DOHH2 (cell line): ENCODE measurements around the gene FOXK2.

Experiments used
- H3F3A ChIP-seq: fragments of 200-600 bp; sonication (generic), shearing (Covaris generic); 2 replicates; pipeline ENCODE4 v1.6.0; 2016; ENCODE audit warnings: antibody characterized with exemption, mild to moderate bottlenecking; ENCODE audit not compliant: control insufficient read depth, insufficient read depth
- H3K27ac ChIP-seq: fragments of 200-600 bp; sonication (generic); 2 replicates; pipeline ENCODE4 v1.5.1; 2014; ENCODE audit warnings: low read depth, mild to moderate bottlenecking, low read length, moderate library complexity
- H3K27me3 ChIP-seq: fragments of 200-600 bp; sonication (generic); 2 replicates; pipeline ENCODE4 v1.6.1; 2014; ENCODE audit warnings: mild to moderate bottlenecking, low read length, mixed read lengths; ENCODE audit not compliant: control insufficient read depth
- H3K36me3 ChIP-seq: fragments of 200-600 bp; sonication (generic); 2 replicates; pipeline ENCODE4 v1.6.1; 2014; ENCODE audit warnings: mild to moderate bottlenecking, low read length, moderate library complexity, mixed read lengths; ENCODE audit not compliant: control insufficient read depth
- H3K4me1 ChIP-seq: fragments of 200-600 bp; sonication (generic); 2 replicates; pipeline ENCODE4 v1.6.1; 2014; ENCODE audit warnings: mild to moderate bottlenecking, low read length, mixed read lengths; ENCODE audit not compliant: control insufficient read depth
- H3K4me2 ChIP-seq: fragments of 200-600 bp; sonication (generic); 2 replicates; pipeline ENCODE4 v1.6.0; 2014; ENCODE audit warnings: mild to moderate bottlenecking, low read length, moderate library complexity
- H3K4me3 ChIP-seq: fragments of 200-600 bp; sonication (generic); 2 replicates; pipeline ENCODE4 v1.5.1; 2014; ENCODE audit warnings: mild to moderate bottlenecking, low read length, mixed read lengths
- H3K79me2 ChIP-seq: fragments of 200-600 bp; sonication (generic); 2 replicates; pipeline ENCODE4 v1.6.1; 2014; ENCODE audit warnings: mild to moderate bottlenecking, low read length, mixed read lengths; ENCODE audit not compliant: control insufficient read depth
- H3K9me2 ChIP-seq: fragments of 200-600 bp; sonication (generic); replicated peaks from 2 replicates; pipeline ENCODE4 v1.6.1; 2014; ENCODE audit warnings: mild to moderate bottlenecking, low read length, mixed read lengths; ENCODE audit not compliant: control insufficient read depth
- H3K9me3 ChIP-seq: fragments of 200-600 bp; sonication (generic); 2 replicates; pipeline ENCODE4 v1.6.1; 2014; ENCODE audit warnings: antibody characterized with exemption, low read length, mixed read lengths; ENCODE audit not compliant: control insufficient read depth, insufficient read depth
- H4K20me1 ChIP-seq: fragments of 200-600 bp; sonication (generic); 2 replicates; pipeline ENCODE4 v1.6.0; 2014; ENCODE audit warnings: low read depth, mild to moderate bottlenecking, antibody characterized with exemption, low read length, moderate library complexity; ENCODE audit not compliant: control insufficient read depth, insufficient read depth
- EZH2phosphoT487 ChIP-seq: fragments of 200-600 bp; sonication (generic); IDR thresholded peaks from 2 replicates; pipeline ENCODE4 v1.6.1; 2017; ENCODE audit warnings: borderline replicate concordance, mild to moderate bottlenecking, antibody characterized with exemption, low read length, moderate library complexity, mixed read lengths
- TF ChIP-seq, protein P1 (sequence below): fragments of 200-600 bp; sonication (generic); IDR thresholded peaks from one replicate; pipeline ENCODE4 v1.5.1; 2014; ENCODE audit warnings: antibody characterized with exemption, mild to moderate bottlenecking, low read depth, low read length; ENCODE audit not compliant: poor library complexity, severe bottlenecking

Gene FOXK2

DNA sequence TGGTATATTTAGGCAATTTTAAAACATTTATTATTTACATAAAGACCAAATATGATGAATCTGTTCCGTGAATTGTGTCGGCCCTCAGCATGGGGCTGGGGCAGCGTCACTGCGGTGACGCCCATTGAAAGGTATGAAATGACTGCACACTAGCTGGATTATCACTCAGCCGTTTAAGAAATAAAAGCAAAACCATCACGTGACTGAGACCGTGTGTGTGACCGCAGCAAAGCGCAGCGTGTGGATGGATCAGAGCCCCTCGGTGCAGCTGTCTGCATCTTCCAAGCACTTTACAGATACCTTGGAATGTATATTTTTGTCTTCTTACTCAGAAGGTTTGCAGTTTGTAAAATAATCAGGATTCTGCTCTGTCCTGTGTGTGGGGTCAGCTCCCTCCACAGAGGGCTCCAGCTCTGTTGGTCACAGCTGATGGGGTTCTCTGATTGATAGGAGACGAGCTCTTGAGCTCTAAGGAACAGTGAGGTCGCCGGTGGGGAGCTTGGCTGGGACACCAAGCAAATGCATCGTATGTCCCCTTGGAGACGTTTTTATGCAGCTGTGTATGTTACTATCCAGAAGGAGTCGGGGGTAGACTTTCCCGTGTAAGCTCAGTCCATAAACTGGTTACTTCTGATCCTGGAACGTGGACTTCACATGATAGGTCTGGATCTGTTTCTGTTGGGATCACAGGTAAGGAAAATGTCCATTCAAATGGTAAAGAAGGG lies 83.6 kb downstream of the FOXK2 start:
- Histone ChIP-seq H4K20me1 (peaks cover 6% of the 10 kb centered on the region; the same call in 1 of the 2 replicates), H3K4me2 (no peak overlapping the region), H3K27me3 (no peaks in the 10 kb centered on the region), H3K4me1 (no peaks in the 10 kb centered on the region), H3K9me2 (no peaks in the 10 kb centered on the region), H3K79me2 (peaks cover 12% of the 10 kb centered on the region), H3K9me3 (no peaks in the 10 kb centered on the region), H3K4me3 (no peak overlapping the region), H3F3A (peaks cover 2% of the 10 kb centered on the region; the same call in 1 of the 2 replicates), H3K36me3 (peaks cover 77% of the 10 kb centered on the region), H3K27ac (no peak overlapping the region)
- no peak for TF ChIP-seq EZH2phosphoT487
- TF ChIP-seq, protein P1, sequence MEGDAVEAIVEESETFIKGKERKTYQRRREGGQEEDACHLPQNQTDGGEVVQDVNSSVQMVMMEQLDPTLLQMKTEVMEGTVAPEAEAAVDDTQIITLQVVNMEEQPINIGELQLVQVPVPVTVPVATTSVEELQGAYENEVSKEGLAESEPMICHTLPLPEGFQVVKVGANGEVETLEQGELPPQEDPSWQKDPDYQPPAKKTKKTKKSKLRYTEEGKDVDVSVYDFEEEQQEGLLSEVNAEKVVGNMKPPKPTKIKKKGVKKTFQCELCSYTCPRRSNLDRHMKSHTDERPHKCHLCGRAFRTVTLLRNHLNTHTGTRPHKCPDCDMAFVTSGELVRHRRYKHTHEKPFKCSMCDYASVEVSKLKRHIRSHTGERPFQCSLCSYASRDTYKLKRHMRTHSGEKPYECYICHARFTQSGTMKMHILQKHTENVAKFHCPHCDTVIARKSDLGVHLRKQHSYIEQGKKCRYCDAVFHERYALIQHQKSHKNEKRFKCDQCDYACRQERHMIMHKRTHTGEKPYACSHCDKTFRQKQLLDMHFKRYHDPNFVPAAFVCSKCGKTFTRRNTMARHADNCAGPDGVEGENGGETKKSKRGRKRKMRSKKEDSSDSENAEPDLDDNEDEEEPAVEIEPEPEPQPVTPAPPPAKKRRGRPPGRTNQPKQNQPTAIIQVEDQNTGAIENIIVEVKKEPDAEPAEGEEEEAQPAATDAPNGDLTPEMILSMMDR, result no peak

DNA sequence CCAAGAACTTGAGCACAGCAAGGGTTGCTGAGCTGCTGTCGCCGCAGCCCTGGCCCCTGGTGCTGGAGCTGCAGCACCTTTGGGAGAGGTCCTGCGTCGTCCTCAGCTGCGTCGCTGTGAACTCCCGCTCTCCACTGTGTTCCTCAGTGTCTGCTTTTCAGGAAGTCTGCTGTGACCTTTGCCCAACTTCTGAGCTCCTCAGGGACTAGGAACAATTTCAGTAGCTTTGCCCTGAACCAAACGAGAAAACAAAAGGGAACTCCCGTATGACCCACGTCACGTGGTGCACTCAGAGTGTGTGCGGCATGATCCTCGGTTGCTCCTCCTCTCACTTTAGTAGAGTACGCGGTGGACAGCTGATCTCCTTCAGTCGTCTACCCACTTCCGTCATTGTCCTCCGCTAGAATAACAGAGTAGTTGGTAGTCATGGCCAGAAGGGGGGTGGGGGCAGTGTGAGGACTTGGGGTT lies 84.5 kb downstream of the FOXK2 start:
- Histone ChIP-seq H3K4me1 (no peaks in the 10 kb centered on the region), H3K4me3 (no peak overlapping the region), H3K4me2 (no peak overlapping the region), H3K27me3 (no peaks in the 10 kb centered on the region), H3K27ac (no peak overlapping the region), H3K79me2 (peaks cover 12% of the 10 kb centered on the region), H3F3A (peaks cover 2% of the 10 kb centered on the region; the same call in 1 of the 2 replicates), H3K9me2 (no peaks in the 10 kb centered on the region), H3K36me3 (peaks cover 73% of the 10 kb centered on the region), H3K9me3 (no peaks in the 10 kb centered on the region), H4K20me1 (peaks cover 6% of the 10 kb centered on the region; the same call in 1 of the 2 replicates)
- TF ChIP-seq EZH2phosphoT487, result no peak
- TF ChIP-seq, protein P1, result no peak

GRCh38 chr17:82604532-82604931 lies 85.0 kb downstream of the FOXK2 start:
- no peak overlapping the region for H3K4me3 ChIP-seq
- no peaks in the 10 kb centered on the region for H3K9me3 ChIP-seq
- no peaks in the 10 kb centered on the region for H3K9me2 ChIP-seq
- H3K36me3 ChIP-seq, result peaks cover 70% of the 10 kb centered on the region
- no peak for TF ChIP-seq EZH2phosphoT487
- TF ChIP-seq, protein P1, result no peak
- no peak overlapping the region for H3K27ac ChIP-seq
- no peaks in the 10 kb centered on the region for H3K4me1 ChIP-seq
- H3K4me2 ChIP-seq, result no peak overlapping the region
- H3F3A ChIP-seq, result peaks cover 7% of the 10 kb centered on the region
- peaks cover 9% of the 10 kb centered on the region for H3K79me2 ChIP-seq
- H4K20me1 ChIP-seq, result peaks cover 6% of the 10 kb centered on the region; the same call in 1 of the 2 replicates
- H3K27me3 ChIP-seq, result no peaks in the 10 kb centered on the region
